ENCODE measurements around the gene HEY2. TPM values are rescaled to one million over a fixed set of nuclear protein-coding genes. Genes with fewer than 3 reads are reported as not detected.
A peak's percentile ranks its signal among the peaks of the same experiment; 100 is the strongest.

The HEY2 gene
- total RNA-seq, 1 experiment from 2014 or later: not detected

DNA sequence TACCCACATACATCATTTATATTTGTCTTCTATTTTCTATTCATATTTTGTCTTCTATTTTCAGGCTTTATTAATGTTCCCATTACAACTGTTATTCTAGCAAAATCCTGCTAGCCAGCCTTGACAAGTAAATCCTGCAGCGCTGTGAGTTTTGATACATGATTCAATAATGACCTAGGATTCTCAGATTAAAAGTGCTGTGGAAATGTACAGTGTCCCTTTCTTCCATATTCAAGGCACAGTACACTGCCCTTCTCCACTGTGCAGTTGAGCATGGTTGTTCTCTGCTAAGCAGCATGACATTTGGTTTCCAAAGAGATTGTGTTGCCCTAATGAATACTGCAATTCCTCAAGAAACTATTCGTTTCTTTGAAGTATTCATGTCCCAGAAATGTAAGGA is 5.8 kb upstream of the HEY2 start:
- TF ChIP-seq, protein P1, sequence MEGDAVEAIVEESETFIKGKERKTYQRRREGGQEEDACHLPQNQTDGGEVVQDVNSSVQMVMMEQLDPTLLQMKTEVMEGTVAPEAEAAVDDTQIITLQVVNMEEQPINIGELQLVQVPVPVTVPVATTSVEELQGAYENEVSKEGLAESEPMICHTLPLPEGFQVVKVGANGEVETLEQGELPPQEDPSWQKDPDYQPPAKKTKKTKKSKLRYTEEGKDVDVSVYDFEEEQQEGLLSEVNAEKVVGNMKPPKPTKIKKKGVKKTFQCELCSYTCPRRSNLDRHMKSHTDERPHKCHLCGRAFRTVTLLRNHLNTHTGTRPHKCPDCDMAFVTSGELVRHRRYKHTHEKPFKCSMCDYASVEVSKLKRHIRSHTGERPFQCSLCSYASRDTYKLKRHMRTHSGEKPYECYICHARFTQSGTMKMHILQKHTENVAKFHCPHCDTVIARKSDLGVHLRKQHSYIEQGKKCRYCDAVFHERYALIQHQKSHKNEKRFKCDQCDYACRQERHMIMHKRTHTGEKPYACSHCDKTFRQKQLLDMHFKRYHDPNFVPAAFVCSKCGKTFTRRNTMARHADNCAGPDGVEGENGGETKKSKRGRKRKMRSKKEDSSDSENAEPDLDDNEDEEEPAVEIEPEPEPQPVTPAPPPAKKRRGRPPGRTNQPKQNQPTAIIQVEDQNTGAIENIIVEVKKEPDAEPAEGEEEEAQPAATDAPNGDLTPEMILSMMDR (IDR thresholded peaks at IDR 0.05; ENCODE audit: unreplicated experiment): no peak
- ChIA-PET POLR2A (no interaction called here), CTCF (interaction anchor here (0.6 kb wide), 1 partner anchor 317 kb away, joined by 3 read pairs; no protein-coding TSS in a partner anchor)
- Mint-ChIP-seq H3K4me1 (ENCODE audit: insufficient read depth, unreplicated experiment) (no peaks in the 10 kb centered on the region), H3K27ac (ENCODE audit: low read depth, unreplicated experiment) (no peak overlapping the region), H3K36me3 (ENCODE audit: insufficient read depth, unreplicated experiment) (peaks cover 6% of the 10 kb centered on the region), H3K4me3 (ENCODE audit: unreplicated experiment) (no peak overlapping the region), H3K27me3 (ENCODE audit: insufficient read depth, unreplicated experiment) (peaks cover 94% of the 10 kb centered on the region), H3K9me3 (ENCODE audit: unreplicated experiment) (no peaks in the 10 kb centered on the region)
- BruUV-seq (replicated peaks): no TSS peak
- intact Hi-C loops (cut with micrococcal nuclease): no loop called here
- no peak for DNase-seq (ENCODE audit: unreplicated experiment)

DNA sequence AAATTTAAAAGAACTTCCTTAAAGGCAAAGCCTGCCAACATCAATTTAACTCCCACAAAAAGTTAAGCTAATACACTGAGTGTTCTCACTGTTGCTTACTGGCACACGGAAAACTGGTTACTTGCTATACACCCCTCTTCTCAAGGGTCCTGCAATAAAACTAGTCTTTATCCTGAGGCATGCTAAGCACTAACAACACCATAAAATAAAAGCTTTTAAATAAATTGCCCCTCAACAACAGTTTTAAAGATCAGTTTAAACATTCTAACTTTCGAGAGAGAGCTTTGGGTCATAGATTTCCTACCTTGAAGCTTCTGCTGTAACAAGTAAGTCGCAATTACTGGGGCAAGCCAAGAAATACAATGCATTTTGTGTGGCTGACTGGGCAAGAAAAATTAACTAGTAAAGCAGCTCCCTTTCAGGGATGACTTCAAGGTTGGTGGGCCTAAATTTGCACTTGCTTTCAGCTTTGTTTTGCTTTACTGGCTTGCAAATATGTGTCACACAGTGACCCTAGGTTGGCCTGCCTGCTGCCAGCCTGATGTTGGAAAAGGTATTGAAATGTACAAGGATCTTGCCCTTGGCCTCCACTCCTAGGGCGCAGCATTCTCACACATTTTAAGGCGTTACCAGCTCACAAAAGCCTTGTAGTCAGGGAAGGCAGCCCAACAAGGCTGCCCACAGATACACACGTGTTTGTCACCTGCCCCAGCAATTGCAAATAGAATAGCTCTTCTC is 4.0 kb upstream of the HEY2 start:
- no TSS peak for BruUV-seq (replicated peaks)
- H3K4me1 Mint-ChIP-seq (ENCODE audit: insufficient read depth, unreplicated experiment): peaks cover 9% of the 10 kb centered on the region
- CTCF ChIA-PET: interaction anchor here (0.6 to 1.3 kb wide), 3 partner anchors 434 to 1002 kb away, joined by 3 to 4 read pairs (median 4); no protein-coding TSS in a partner anchor
- intact Hi-C loops (cut with micrococcal nuclease): no loop called here
- no peak overlapping the region for H3K4me3 Mint-ChIP-seq (ENCODE audit: unreplicated experiment)
- POLR2A ChIA-PET: no interaction called here
- TF ChIP-seq, protein P1 (IDR thresholded peaks at IDR 0.05; ENCODE audit: unreplicated experiment): no peak
- no peaks in the 10 kb centered on the region for H3K9me3 Mint-ChIP-seq (ENCODE audit: unreplicated experiment)
- peaks cover 6% of the 10 kb centered on the region for H3K36me3 Mint-ChIP-seq (ENCODE audit: insufficient read depth, unreplicated experiment)
- no peak overlapping the region for H3K27ac Mint-ChIP-seq (ENCODE audit: low read depth, unreplicated experiment)
- peaks cover 98% of the 10 kb centered on the region for H3K27me3 Mint-ChIP-seq (ENCODE audit: insufficient read depth, unreplicated experiment)
- DNase-seq (ENCODE audit: unreplicated experiment): no peak

DNA sequence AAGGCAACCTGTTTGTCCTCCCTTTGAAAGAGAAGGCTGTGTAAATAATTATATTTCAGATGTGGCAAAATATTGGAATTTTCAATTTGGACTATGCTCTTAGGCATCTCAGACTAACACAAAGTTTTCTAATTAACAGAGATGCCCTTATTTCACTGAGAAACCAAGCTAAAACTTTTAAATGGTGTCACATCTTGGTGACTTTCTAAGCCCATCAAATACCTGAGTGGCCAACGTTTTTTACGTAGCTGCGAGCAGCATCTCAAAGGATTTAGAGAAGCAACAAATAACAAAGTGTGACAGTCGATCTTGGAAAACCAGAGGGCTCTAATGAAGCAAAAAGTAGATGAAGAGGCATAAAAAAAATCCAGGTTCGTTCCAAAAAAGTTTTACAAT is 3.4 kb upstream of the HEY2 start:
- H3K36me3 Mint-ChIP-seq (ENCODE audit: insufficient read depth, unreplicated experiment): peaks cover 6% of the 10 kb centered on the region
- peaks cover 9% of the 10 kb centered on the region for H3K4me1 Mint-ChIP-seq (ENCODE audit: insufficient read depth, unreplicated experiment)
- H3K9me3 Mint-ChIP-seq (ENCODE audit: unreplicated experiment): no peaks in the 10 kb centered on the region
- no peak overlapping the region for H3K27ac Mint-ChIP-seq (ENCODE audit: low read depth, unreplicated experiment)
- POLR2A ChIA-PET: no interaction called here
- TF ChIP-seq, protein P1 (IDR thresholded peaks at IDR 0.05; ENCODE audit: unreplicated experiment): no peak
- H3K4me3 Mint-ChIP-seq (ENCODE audit: unreplicated experiment): no peak overlapping the region
- no peak for DNase-seq (ENCODE audit: unreplicated experiment)
- intact Hi-C loops (cut with micrococcal nuclease): no loop called here
- peaks cover 98% of the 10 kb centered on the region for H3K27me3 Mint-ChIP-seq (ENCODE audit: insufficient read depth, unreplicated experiment)
- BruUV-seq (replicated peaks): no TSS peak
- CTCF ChIA-PET: interaction anchor here (0.6 to 1.3 kb wide), 3 partner anchors 434 to 1002 kb away, joined by 3 to 4 read pairs (median 4); no protein-coding TSS in a partner anchor

DNA sequence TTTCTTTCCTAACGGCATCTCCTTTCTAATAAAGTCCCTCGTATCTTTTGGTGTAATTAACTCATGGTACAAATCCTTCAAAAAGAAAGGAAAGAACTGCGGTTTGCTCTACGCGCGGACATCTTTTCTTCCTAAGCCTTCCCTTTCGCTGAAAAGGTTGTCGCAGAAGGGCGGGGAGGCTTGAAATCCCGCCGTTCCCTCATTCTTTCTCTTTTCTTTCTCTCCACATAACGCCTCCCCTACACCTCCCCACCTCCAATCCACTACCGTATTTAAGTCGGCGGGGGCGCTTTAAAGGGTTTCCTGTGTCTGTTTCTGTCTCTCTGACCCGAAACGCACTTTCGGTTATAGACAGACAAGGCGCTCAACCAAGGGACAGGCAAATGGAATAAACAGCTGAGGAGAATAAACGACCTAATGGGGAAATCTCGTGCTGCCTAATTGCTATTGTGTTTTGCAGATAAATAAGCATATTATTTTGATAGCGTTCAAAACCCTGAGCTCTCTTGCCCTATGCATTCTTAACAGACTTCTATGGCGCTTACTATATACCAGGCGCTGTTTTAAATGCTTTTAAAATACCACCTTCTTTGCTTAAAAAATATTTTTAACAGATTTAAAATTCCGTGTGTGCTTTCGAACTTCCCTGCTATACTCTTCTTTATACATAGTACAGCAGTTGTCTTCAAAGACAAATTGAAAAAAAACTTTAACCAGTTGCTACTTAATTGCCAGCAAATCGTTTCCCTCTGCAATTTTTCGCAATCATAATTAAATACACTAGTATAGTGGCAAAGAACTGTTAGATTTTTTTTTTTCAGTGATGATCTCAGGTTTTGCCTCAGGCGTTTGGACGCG is 2.5 kb upstream of the HEY2 start:
- TF ChIP-seq, protein P1 (IDR thresholded peaks at IDR 0.05; ENCODE audit: unreplicated experiment): no peak
- Mint-ChIP-seq H3K4me3 (ENCODE audit: unreplicated experiment) (peak overlapping the region; percentile 39), H3K4me1 (ENCODE audit: insufficient read depth, unreplicated experiment) (peaks cover 9% of the 10 kb centered on the region), H3K27me3 (ENCODE audit: insufficient read depth, unreplicated experiment) (peaks cover 98% of the 10 kb centered on the region), H3K9me3 (ENCODE audit: unreplicated experiment) (no peaks in the 10 kb centered on the region), H3K36me3 (ENCODE audit: insufficient read depth, unreplicated experiment) (peaks cover 6% of the 10 kb centered on the region), H3K27ac (ENCODE audit: low read depth, unreplicated experiment) (no peak overlapping the region)
- peak; percentile 34 for DNase-seq (ENCODE audit: unreplicated experiment)
- ChIA-PET CTCF (interaction anchor here (5.7 kb wide), 1 partner anchor 435 kb away, joined by 81 read pairs; no protein-coding TSS in a partner anchor), POLR2A (no interaction called here)
- intact Hi-C loops (cut with micrococcal nuclease): no loop called here
- no TSS peak for BruUV-seq (replicated peaks)

Measured in MCF 10A (cell line).